Measurements from ENCODE around the gene P2RY2. TPM values are rescaled to one million over a fixed set of nuclear protein-coding genes. Genes with fewer than 3 reads are reported as not detected.

P2RY2 gene
- total RNA-seq, 2 experiments from 2014 or later: not detected

DNA sequence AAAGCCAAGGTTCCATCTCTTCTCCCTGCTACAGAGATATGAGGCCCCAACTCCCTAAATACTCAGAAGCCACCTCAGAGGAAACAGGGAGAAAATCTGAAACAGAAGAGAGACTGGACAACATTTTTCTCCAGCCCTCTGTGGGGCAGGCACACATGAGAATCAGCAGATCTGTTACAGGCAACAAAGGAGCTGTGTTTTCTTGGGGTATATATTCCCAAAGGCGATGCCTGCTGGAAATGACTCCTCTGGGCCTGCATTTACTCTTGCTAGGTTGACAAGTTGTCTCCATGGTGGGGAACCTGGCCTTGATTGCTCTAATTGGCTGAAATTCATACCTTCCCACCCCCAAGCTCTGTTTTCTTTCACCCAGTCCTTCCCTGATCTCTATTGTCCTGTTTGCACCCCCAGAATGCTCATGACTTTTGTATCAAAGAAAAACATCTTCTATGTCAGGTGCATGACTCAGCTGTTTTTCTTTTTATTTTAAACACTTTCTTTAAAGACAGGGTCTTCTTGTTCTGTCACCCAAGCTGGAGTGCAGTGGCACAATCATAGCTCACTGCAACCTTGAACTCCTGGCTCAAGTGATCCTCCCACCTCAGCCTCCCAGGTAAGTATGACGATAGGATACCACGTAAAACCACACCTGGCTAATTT, 30.6 kb downstream of the P2RY2 start:
- TF ChIP-seq, protein P1, sequence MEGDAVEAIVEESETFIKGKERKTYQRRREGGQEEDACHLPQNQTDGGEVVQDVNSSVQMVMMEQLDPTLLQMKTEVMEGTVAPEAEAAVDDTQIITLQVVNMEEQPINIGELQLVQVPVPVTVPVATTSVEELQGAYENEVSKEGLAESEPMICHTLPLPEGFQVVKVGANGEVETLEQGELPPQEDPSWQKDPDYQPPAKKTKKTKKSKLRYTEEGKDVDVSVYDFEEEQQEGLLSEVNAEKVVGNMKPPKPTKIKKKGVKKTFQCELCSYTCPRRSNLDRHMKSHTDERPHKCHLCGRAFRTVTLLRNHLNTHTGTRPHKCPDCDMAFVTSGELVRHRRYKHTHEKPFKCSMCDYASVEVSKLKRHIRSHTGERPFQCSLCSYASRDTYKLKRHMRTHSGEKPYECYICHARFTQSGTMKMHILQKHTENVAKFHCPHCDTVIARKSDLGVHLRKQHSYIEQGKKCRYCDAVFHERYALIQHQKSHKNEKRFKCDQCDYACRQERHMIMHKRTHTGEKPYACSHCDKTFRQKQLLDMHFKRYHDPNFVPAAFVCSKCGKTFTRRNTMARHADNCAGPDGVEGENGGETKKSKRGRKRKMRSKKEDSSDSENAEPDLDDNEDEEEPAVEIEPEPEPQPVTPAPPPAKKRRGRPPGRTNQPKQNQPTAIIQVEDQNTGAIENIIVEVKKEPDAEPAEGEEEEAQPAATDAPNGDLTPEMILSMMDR (conservative IDR thresholded peaks at IDR 0.05; ENCODE audit: low read length): no peak
- no peak for TF ChIP-seq EZH2phosphoT487 (IDR thresholded peaks at IDR 0.05; ENCODE audit: borderline replicate concordance, low read depth, low read length)
- Histone ChIP-seq H3K4me2 (ENCODE audit: low read length) (no peak overlapping the region), H3K79me2 (ENCODE audit: insufficient read depth, low read depth, low read length) (no peaks in the 10 kb centered on the region), H3K36me3 (ENCODE audit: insufficient read depth, low read length) (no peaks in the 10 kb centered on the region), H3K27ac (ENCODE audit: low read depth, low read length, poor library complexity, severe bottlenecking) (no peak overlapping the region), H3K4me3 (ENCODE audit: low read depth, low read length, poor library complexity, severe bottlenecking) (no peak overlapping the region), H3K9me2 (ENCODE audit: insufficient read depth, low read length) (no peaks in the 10 kb centered on the region), H4K20me1 (ENCODE audit: insufficient read depth, low read length) (no peaks in the 10 kb centered on the region), H3K4me1 (ENCODE audit: insufficient read depth, low read length, poor library complexity, severe bottlenecking) (no peaks in the 10 kb centered on the region), H3K9me3 (ENCODE audit: low read length) (no peaks in the 10 kb centered on the region), H2AFZ (ENCODE audit: low read length) (no peak overlapping the region)
- ChIA-PET POLR2A (interaction anchor here (1.2 kb wide), 1 partner anchor 14 kb away, joined by 3 read pairs; no protein-coding TSS in a partner anchor), CTCF (ENCODE audit: unreplicated experiment) (no interaction called here)
- DNase-seq (ENCODE audit: low spot score): no peak
- no TSS peak for BruUV-seq (replicated peaks)
- intact Hi-C loops (cut with micrococcal nuclease; ENCODE audit: unreplicated experiment): no loop called here

DNA sequence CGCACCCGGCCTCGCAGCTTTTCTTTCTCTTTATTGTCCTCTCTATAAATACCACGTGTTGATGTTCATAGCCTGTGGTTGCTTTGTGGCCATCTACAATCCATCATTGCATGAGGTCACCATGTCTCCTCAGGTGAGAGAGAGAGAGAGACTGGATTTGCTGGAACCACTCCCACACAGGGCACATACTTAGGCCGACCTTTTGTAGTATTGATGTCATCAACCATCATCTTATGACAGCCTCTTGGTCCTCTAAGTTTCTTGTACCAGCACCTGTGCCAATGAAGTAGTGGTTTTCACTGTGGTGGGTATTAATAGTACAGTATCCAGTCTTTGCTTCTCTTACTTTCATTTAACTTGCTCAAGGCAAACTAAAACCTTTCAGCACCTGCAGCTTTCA, 31.2 kb downstream of the P2RY2 start:
- H3K9me3 ChIP-seq (ENCODE audit: low read length): no peaks in the 10 kb centered on the region
- DNase-seq (ENCODE audit: low spot score): peak; percentile 12
- no peak overlapping the region for H3K4me3 ChIP-seq (ENCODE audit: low read depth, low read length, poor library complexity, severe bottlenecking)
- H3K27ac ChIP-seq (ENCODE audit: low read depth, low read length, poor library complexity, severe bottlenecking): no peak overlapping the region
- H3K79me2 ChIP-seq (ENCODE audit: insufficient read depth, low read depth, low read length): no peaks in the 10 kb centered on the region
- H3K9me2 ChIP-seq (ENCODE audit: insufficient read depth, low read length): no peaks in the 10 kb centered on the region
- intact Hi-C loops (cut with micrococcal nuclease; ENCODE audit: unreplicated experiment): no loop called here
- CTCF ChIA-PET (ENCODE audit: unreplicated experiment): no interaction called here
- POLR2A ChIA-PET: interaction anchor here (1.2 kb wide), 1 partner anchor 14 kb away, joined by 3 read pairs; no protein-coding TSS in a partner anchor
- TF ChIP-seq, protein P1 (conservative IDR thresholded peaks at IDR 0.05; ENCODE audit: low read length): no peak
- TF ChIP-seq EZH2phosphoT487 (IDR thresholded peaks at IDR 0.05; ENCODE audit: borderline replicate concordance, low read depth, low read length): no peak
- no peaks in the 10 kb centered on the region for H3K36me3 ChIP-seq (ENCODE audit: insufficient read depth, low read length)
- H4K20me1 ChIP-seq (ENCODE audit: insufficient read depth, low read length): no peaks in the 10 kb centered on the region
- BruUV-seq (replicated peaks): no TSS peak
- H3K4me2 ChIP-seq (ENCODE audit: low read length): no peak overlapping the region
- no peaks in the 10 kb centered on the region for H3K4me1 ChIP-seq (ENCODE audit: insufficient read depth, low read length, poor library complexity, severe bottlenecking)
- H2AFZ ChIP-seq (ENCODE audit: low read length): peak overlapping the region; percentile 18; the same call in 1 of the 2 replicates

Measured in OCI-LY7 (cell line).